Mononuclear cell (primary cell): ENCODE results near the gene FAM200A. TPM values are rescaled to one million over a fixed set of nuclear protein-coding genes. Genes with fewer than 3 reads are reported as not detected.

Experiments
- H3K27me3 ChIP-seq: 2 replicates; pipeline ENCODE4 v1.6.0; 2011; ENCODE audit warnings: low read length, control low read depth; ENCODE audit not compliant: insufficient read depth
- H3K4me1 ChIP-seq: 2 replicates; pipeline ENCODE4 v1.5.1; 2011; ENCODE audit warnings: mild to moderate bottlenecking, low read length, control low read depth; ENCODE audit not compliant: insufficient read depth
- H3K4me3 ChIP-seq: 2 replicates; pipeline ENCODE4 v1.5.1; 2011; ENCODE audit warnings: mild to moderate bottlenecking, low read length, moderate library complexity
- H3K9me3 ChIP-seq: 2 replicates; pipeline ENCODE4 v1.5.1; 2011; ENCODE audit warnings: low read depth, mild to moderate bottlenecking, control low read depth, low read length
- total RNA-seq: library from RNA; depleted of rRNA; stranded (reverse); fragments of >200 nt; gene quantifications from one replicate; pipeline ENCODE4 v1.2.3, GENCODE V29; 2012

Gene FAM200A
- total RNA-seq, 1 donor = 1.0 TPM

DNA sequence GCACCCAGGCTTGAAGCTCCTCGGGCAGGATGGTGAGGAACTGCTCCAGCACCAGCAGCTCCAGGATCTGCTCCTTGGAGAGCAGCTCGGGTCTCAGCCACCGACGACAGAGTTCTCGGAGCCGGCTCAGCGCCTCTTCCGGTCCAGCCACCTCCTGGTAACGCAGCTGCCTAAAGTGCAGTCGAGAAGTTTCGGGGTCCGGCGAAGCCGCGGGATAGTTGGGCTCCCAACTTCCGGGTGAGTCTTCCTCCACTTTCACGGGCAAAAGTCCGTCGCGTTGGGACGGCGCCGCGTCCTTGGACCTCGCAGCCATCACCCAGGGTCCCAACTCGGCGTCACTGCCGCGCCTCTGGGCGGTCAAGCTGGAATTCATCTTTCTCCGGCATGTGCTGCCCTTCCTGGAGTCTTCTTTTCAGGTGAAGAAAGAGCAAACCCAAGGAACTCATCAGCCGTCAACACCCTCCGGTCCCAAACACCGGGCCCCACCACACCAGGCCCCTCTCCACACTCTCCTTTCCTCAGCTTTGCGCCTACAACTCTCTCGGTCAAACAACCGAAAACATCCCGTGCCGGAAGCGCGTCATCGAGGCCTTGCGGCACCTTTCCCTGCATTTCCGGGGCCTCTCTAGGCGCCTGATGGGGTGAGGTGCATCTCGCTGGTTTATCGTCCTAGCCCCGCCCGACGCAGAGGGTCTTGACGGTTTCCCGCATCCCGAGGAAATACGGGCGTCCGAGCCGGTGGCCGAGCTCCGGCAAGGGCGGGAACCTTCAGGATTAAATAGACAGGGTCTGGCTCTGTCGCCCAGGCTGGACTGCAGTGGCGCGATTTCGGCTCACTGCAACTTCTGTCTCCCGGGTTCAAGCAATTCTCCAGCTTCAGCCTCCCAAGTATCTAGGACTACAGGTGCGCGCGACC lies 51.9 kb downstream of the FAM200A start, which contains the start of gene ZNF394:
Gene ZNF394 (minus strand): TSS at position 561 of the 916 bp plus-strand sequence. CDS start 188 bp downstream, at position 373.
- Histone ChIP-seq H3K4me1 (peaks cover 38% of the 10 kb centered on the region), H3K4me3 (peak within 1 kb of the TSS; percentile 98), H3K9me3 (no peaks in the 10 kb centered on the region), H3K27me3 (no peaks in the 10 kb centered on the region)

- no peaks in the 10 kb centered on the region for H3K27me3 ChIP-seq
- peak overlapping the region; percentile 98 for H3K4me3 ChIP-seq
- peaks cover 2% of the 10 kb centered on the region for H3K9me3 ChIP-seq
- peaks cover 37% of the 10 kb centered on the region for H3K4me1 ChIP-seq
These were observed 52.6 kb downstream of the FAM200A start for GRCh38 chr7:99499371-99499720.

DNA sequence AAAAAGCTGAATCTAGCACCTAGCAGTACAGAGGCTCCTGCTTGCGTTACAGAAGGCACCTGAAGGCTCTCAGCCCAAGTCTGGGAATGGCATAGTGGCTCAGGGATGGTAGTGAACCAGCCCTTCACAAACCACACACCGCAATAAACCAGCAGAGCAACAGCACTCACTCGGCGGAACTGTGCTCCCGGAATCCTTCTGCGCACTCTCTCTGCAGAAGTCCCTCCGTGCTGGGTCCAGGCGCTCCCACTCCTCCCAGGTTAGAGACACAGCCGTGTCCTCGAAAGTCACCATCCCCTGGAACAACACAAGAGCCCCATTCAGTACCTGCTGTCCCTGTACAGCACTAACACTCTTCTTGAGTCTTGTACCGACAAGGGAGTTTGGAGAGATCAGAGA lies 53.4 kb downstream of the FAM200A start:
- Histone ChIP-seq H3K9me3 (peaks cover 10% of the 10 kb centered on the region), H3K4me1 (peaks cover 32% of the 10 kb centered on the region), H3K4me3 (peak overlapping the region; percentile 98), H3K27me3 (no peaks in the 10 kb centered on the region)

- Histone ChIP-seq H3K4me1 (peaks cover 32% of the 10 kb centered on the region), H3K27me3 (no peaks in the 10 kb centered on the region), H3K9me3 (peaks cover 11% of the 10 kb centered on the region), H3K4me3 (peak overlapping the region; percentile 98)
These were observed 54.0 kb downstream of the FAM200A start for GRCh38 chr7:99497766-99498545.

Other genes starting within 250 kb of the FAM200A start
- gene ARPC1A, start 226.2 kb downstream of the FAM200A start, total RNA-seq = 28.8 TPM
- 282 TPM for gene ARPC1B, start 177.4 kb downstream of the FAM200A start, total RNA-seq
- 29.6 TPM for gene PDAP1, start 143.5 kb downstream of the FAM200A start, total RNA-seq
- 99.0 TPM for gene BUD31, start 143.1 kb downstream of the FAM200A start, total RNA-seq
- gene PTCD1, start 113.3 kb downstream of the FAM200A start, total RNA-seq = 3.1 TPM
- 17.4 TPM for gene CPSF4, start 113.2 kb downstream of the FAM200A start, total RNA-seq
- gene ATP5MF, start 85.9 kb downstream of the FAM200A start, total RNA-seq = 130 TPM
- 6.1 TPM for gene ZNF789, start 79.2 kb downstream of the FAM200A start, total RNA-seq
- gene ZNF394, start 51.8 kb downstream of the FAM200A start, total RNA-seq = 198 TPM
- gene ZKSCAN5, start 47.5 kb downstream of the FAM200A start, total RNA-seq = 6.3 TPM
- 122 TPM for gene ZNF655, start 6.5 kb upstream of the FAM200A start, total RNA-seq
- 1.4 TPM for gene TMEM225B, start 46.2 kb upstream of the FAM200A start, total RNA-seq
- 28.8 TPM for gene ZSCAN25, start 64.8 kb upstream of the FAM200A start, total RNA-seq
- gene CYP3A5, start 127.9 kb upstream of the FAM200A start, total RNA-seq = 0.10 TPM
- gene CYP3A7, start 183.1 kb upstream of the FAM200A start, total RNA-seq = not detected
- gene CYP3A4, start 232.1 kb upstream of the FAM200A start, total RNA-seq = not detected